ENCODE results near the gene SNIP1.
"Not testable (repeated sequence)": the region's sequence is repeated elsewhere in the genome, so short reads cannot be mapped to it uniquely, and the experiment has no call there.

The SNIP1 gene

GRCh38 chr1:37553927-37554808 lies at the start of gene SNIP1:
SNIP1 (minus strand) TSS chr1:37554293; CDS start chr1:37554229, 64 bp downstream.
- DNase-seq (ENCODE audit: low read depth in 3 of 3): peak; percentile 85 to 87 (median 86)

DNA sequence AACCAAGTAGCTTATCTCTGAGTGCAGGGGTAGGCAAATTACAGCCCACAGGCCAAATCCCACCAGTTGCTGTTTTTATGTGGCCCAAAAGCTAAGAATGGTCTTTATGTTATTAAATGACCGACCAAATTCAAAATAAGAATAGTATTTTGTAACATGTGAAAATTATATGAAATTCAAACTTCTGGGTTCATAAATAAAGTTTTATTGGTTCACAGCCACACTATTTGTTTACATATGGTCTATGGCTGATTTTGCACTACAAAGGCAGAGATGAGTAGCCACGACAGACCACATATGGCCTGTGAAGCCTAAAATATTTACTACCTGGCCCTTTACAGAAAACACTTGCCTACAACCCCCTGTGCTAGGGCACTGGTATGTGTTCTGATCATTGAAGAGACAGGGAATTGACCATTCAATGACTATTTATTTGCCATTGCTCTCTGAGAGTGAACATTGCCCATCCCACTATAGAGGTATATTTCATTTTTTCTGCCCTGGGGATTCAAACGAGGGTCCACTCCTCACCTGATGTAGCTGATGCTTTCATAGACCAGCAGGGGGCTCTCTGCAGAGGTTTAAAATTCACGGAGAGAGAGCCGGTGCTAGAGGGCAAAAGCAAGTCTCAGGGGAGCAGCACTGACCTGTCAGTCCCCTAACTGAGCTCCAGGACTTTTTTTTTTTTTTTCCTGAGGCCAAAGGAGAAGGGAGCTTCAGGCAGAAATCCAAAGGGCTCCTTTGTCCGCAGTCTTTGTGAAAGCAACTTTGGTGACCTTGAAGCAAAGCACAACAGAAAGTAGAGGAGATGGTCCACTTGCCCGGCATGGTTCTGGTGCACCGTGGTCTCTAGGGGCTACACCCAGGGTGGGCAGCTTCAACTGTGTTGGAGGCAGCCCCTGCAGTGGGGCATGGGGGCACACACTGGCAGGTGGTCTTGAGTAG lies 48.9 kb upstream of the SNIP1 start:
- peak in 2 of 3 experiments; percentile 6 to 17 for DNase-seq (ENCODE audit: low read depth in 3 of 3)

GRCh38 chr1:37601441-37601840 lies 47.3 kb upstream of the SNIP1 start:
- DNase-seq (ENCODE audit: low read depth in 3 of 3): no peak

DNA sequence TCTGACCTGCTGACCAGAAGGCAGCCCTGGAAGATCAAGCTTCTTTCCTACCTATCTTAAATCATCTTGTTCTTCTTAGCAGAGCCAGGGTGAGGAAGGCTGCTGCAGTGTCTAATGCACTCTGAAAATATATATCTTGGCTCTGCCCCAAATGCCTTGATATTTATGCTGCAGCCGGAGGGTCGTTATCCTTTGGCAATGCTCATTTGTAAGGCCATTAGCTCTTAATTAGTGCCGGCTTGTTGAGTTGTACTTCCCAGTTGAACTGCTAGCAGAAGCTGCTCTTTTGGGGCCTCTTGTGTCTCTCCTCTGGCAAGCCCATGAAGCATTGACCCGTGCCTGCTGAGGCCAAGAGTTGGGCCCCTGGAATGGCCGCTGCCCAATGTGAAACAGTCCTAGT lies 45.8 kb upstream of the SNIP1 start:
- DNase-seq (ENCODE audit: low read depth in 3 of 3): no peak

GRCh38 chr1:37596182-37596667 lies 42.1 kb upstream of the SNIP1 start:
- no peak for DNase-seq (ENCODE audit: low read depth in 3 of 3)

DNA sequence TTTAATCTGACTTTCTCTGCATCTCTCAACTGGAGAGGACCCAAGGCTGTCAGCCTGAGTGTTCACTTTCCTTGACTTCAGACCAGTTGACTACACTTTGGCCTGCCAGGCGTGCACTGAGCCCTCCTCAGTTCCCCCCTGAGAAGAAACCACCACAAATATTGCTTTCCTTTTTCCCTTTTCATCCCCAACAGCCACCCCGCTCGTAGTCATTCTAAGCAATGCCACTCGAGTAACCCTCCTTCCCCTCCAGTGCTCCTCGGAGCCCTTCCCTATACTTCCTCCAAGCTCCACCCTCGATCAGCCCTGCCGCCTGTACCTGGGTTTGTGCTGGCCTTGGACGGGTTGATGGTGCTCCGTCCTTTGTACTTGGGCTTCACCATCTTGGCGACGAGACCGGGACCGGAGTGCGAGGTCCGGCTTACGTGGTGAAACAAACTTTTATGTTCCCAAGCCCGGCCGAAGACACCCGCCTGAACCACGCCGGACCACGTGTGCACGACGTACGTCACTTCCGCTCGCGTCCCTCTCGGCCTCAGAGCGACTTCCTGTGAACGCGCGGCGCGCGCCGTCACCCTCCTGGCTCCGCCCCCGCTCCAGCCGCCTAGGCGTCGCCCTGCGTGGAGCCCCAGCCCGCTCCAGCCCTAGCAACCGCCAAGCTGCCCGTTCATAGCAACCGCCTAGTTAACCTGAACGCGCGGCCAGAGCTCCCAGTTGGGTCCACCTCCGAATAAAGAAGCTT lies 41.5 kb upstream of the SNIP1 start, which contains the start of gene GNL2:
Gene GNL2, minus strand, starts transcription at position 498 of the 742 bp plus-strand sequence. Its CDS starts 115 bp downstream, at position 383.
- DNase-seq (ENCODE audit: low read depth in 3 of 3): peak; percentile 94 to 97 (median 97)

DNA sequence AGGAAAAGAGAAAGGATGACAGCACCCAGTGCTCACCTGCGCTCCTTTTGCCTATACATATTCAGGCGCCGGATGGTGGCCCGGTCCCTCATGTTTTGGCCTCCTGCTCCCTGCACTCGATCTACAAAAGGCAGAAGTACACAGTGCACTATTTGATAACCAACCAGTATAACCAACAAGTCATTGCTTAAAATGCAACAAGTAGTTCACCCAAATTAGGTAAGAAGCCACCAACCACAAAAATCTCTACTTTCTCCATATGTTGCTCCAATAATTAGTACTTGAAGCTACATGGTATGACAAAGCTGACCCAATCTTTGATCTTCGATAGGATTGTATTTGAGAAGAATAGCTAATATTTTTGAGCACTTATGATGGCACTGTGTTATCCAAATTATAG lies 39.6 kb upstream of the SNIP1 start:
- DNase-seq (ENCODE audit: low read depth in 3 of 3): no peak

GRCh38 chr1:37588939-37589338 lies 34.8 kb upstream of the SNIP1 start:
- DNase-seq (ENCODE audit: low read depth in 3 of 3): no peak

GRCh38 chr1:37584544-37584943 lies 30.5 kb upstream of the SNIP1 start:
- not testable (repeated sequence) for DNase-seq (ENCODE audit: low read depth in 3 of 3)

DNA sequence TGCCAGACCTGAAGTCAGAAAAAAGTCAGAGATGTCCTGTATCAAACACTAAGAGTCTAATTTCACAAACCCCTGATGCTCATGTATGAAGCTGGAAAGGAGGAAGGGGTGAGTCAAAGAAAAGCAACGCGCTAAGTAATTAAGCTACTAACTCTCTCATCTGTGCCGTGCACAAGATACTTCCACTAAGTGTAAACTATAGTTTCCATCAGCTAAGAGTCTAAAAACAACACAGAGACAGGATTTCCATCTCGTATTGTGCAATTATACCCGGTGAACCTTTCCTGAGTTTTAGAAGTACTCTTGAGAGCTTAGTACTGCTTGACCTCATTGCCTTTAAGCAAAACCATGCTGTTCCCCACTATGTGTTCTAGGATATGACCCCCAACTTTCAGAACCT lies 21.6 kb upstream of the SNIP1 start:
- DNase-seq (ENCODE audit: low read depth in 3 of 3): no peak

DNA sequence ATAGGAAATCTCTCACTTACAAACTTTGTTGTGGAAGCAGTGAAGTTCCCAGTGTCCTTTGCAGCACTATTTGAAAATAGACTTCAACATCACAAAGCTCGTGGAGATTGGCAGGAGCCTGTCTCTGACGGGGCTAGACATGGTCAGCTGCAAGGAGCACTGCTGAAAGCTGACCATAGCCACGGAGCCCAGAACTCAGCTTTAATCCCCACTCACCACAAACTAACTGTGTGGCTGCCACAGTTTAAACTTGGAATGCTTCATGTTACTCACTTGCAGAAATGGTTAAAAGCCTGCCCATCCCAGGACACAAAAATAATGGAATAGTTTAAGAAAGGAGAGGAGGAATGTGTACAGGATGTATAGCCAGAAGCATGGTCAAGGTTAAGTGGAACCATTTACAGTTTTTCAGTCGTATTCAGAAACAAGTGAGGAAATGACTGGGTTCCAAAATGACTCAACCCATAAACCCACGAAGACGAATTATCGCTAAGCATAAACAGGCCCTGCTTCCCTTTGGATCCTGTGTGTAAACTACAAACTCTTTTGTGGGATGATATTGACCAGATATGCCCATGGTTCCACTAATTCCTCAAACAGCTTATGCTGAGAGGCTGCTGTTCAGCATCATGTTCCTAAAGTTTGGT lies 20.9 kb upstream of the SNIP1 start:
- no peak for DNase-seq (ENCODE audit: low read depth in 3 of 3)

GRCh38 chr1:37570528-37571334 lies 16.6 kb upstream of the SNIP1 start:
- no peak for DNase-seq (ENCODE audit: low read depth in 3 of 3)

DNA sequence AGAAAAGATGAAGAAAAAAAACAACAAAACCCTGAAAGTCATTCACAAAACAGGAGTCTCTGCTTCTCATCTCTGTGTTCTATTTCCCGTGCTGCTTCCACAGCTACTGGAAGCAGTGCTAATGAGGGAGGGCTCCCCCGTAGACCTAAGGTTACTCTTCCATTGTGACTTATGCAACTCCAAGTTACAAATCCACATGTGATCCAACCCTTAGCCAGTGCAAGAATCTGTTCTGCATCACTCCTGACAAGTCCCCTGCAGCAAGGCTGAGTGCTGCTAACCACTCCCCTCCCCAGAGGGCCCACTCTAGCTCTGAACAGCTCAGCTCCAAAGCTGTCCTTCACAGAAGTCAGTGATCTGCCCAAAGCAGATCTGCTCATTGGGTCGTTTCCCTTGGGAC lies 12.9 kb upstream of the SNIP1 start:
- DNase-seq (ENCODE audit: low read depth in 3 of 3): no peak

GRCh38 chr1:37564892-37565291 lies 10.8 kb upstream of the SNIP1 start:
- no peak for DNase-seq (ENCODE audit: low read depth in 3 of 3)

DNA sequence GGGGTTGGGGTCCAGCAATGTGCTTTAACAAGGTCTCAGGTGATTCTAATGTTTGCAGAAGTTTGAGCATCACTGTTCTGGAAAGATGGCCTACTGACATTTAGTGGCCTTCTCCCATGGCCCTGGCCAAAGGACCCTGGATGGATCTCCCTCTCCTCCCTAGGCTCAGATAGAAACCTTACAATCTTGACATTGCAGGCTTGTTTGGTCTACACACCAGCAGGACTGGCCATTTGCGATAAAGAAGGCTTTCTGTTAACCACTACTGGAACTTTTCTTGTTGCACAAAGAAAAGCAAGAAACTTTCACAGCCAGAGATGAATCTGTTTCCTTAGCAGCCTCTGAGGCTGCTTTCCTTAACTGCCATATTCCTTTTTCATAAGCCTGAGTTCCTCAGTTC lies 8.9 kb upstream of the SNIP1 start:
- DNase-seq (ENCODE audit: low read depth in 3 of 3): no peak

DNA sequence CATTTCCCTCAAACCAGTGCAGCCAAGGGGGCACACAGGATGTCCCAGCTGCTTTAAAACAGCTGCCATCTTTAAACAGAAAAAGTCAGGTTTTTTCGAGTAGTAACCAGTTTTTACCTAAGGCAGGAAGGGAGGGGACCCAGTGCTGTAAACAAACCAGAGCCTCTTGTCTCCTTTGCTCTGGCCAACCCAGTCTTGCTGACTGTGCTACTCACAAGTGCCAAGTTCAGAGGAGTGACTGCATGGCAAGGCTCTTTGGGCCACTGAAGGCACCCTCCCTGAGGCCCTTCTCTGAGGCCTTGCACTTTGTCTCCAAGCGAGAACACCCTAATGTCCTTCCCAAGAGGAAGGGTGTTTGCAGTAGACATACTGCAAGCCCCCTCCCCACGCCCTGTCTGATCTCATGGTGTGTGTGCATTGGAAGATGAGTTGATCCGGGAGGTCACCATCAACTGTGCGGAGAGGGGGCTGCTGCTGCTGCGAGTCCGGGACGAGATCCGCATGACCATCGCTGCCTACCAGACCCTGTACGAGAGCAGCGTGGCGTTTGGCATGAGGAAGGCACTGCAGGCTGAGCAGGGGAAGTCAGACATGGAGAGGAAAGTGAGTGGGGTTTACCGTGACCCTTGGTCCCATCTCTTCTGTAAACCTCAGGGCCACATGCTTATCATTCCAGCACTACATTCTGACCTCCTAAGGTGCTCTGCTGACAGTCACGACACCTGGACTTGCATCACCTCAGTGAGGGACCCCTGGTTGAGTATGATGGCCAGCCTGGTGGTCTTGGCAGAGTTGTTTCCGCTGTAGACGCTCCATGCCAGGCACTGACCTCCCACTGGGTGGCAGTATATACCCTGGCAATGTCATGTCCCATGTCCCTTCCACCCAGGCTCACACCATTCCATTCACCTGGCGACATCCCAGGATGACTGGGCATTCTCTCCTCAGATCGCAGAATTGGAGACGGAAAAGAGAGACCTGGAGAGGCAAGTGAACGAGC lies 7.3 kb upstream of the SNIP1 start:
- peak in 2 of 3 experiments; percentile 8 to 29 for DNase-seq (ENCODE audit: low read depth in 3 of 3)

DNA sequence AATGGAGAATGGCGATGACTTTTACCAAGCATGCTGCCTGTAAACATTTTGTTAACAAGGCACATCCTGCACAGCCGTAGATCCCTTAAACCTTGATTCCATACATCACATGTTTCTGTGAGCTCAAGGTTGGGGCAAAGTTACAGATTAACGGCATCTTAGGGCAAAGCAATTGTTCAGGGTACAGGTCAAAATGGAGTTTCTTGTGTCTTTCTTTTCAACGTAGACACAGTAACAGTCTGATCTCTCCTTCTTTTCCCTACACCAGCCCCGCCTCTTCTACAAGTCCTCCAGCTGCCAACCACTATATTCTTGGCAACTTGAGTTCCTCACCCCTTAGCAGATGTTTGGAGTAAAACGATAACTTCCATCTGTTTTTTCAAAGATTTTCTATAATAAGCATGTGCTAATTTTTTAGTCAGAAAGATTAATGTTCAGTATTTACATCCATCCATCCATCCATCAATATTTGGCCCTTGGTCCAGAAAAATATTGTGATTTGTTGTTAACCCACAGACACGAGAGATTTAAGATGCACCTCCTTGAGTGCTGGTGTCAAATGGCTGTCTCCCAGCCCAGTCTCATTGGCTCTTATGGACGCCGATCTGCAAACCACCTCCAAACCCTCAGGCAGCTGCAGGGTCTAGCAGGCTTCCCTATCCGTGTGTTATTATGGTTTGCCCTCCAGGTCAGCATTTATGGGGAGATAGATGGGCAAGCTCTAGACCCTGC lies 6.5 kb upstream of the SNIP1 start:
- no peak for DNase-seq (ENCODE audit: low read depth in 3 of 3)

- DNase-seq (ENCODE audit: low read depth in 3 of 3): not testable (repeated sequence)
Observed at GRCh38 chr1:37559957-37560379, 5.9 kb upstream of the SNIP1 start.
